IPS-NIHi11 (cell line): ENCODE results near the gene POLDIP2.

Experiments used
- DNase-seq: peaks from one replicate; pipeline ENCODE4 v3.0.0; 2012; ENCODE audit warnings: mixed read lengths, low spot score

The POLDIP2 gene

DNA sequence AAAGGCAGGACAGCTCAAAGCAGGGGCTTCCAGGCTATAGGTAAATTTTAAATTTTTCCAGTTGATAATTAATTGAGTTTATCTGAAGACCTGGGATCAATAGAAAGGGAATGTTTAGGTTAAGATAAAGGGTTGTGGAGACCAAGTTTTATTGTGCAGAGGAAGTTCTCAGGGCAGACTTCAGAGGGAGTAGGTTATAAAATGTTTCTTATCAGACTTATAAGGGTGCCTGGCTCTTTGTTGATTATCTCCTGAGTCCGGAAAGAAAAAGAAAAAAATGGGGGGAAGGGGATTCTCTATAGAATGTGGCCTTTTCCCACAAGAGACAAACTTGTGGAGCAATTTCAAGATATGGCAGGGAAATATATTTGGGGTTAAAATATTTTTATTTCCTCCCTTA lies 32.8 kb upstream of the POLDIP2 start:
- DNase-seq = no peak

DNA sequence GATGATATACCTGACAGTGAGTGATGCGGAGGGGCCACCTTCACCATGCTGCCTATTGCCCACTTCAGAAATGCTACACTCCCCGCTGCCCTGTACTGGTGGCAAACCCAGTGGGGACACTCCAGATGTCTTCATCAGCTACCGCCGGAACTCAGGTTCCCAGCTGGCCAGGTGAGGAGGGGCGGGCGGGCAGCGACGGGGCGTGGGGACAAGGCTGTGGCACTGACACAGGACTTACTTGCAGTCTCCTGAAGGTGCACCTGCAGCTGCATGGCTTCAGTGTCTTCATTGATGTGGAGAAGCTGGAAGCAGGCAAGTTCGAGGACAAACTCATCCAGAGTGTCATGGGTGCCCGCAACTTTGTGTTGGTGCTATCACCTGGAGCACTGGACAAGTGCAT lies 30.8 kb upstream of the POLDIP2 start:
- DNase-seq = no peak

DNA sequence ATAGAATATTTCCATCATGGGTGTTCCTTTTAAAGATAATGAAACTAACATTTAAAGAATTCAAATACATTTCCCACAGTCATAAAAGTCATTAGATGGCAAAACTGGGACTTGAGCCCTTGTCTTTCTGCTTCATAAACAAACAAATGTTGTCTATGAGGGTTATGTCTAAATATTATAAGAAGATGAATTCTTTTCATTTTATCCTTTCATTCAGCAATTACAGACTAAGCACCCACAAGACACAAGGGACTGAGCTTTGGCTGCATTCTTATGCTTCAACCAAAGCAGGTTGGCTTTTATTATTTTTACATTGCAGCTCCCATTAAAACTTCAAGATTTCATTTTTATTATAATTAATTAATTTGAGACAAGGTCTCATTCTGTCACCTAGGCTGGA lies 29.1 kb upstream of the POLDIP2 start:
- no peak for DNase-seq

DNA sequence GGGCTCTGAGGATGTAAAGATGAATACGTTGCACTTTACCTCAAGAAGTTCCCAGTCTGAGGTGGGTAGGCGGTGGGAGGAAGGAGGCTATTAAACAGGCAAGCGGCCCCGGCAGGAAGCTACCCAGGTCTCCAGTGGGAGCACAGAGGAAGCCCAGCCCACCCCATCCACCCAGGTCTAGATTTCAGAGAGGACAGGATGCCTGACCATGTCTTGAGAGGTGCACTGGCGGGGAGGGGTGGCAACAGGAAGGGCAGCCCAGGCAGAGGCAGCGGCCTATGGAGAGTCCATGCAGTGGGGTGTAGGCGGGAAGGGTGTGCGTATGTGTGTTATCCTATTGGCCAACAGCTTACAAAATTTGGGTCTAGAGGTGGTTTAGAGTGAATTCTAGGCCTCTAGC lies 28.1 kb upstream of the POLDIP2 start:
- DNase-seq = no peak

DNA sequence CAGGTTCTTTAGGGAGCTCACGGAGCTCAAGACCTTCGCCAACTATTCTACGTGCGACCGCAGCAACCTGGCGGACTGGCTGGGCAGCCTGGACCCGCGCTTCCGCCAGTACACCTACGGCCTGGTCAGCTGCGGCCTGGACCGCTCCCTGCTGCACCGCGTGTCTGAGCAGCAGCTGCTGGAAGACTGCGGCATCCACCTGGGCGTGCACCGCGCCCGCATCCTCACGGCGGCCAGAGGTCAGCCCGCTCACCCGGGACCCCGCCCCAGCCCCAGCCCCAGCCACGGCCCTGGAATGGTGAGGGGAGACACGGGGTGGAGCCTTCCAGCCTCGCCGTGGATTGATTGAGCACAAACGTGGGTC lies 27.7 kb upstream of the POLDIP2 start:
- DNase-seq = peak; percentile 48

DNA sequence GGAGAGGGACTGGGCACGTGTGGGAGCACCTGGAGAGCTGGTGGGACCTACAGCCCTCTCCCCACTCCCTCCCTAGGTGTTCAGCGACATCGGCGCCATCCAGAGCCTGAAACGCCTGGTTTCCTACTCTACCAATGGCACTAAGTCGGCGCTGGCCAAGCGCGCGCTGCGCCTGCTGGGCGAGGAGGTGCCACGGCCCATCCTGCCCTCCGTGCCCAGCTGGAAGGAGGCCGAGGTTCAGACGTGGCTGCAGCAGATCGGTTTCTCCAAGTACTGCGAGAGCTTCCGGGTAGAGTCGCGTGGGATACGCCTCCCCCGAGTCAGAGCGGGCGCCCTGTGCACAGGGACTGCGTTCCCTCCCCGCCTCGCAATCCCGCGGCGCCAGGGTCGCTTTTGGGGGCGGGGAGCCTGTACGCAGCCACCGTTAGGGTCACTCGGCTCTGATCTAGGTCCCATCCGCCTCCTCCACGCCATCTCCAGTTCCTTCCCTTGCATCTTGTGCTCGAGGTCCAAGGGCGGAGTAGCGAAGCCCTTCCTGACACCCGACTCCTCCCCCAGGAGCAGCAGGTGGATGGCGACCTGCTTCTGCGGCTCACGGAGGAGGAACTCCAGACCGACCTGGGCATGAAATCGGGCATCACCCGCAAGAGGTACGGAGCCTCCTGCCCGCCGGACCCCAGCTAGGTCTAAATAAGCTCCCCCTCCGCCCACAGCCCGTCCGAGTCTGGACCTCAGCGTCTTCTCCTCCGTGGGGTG lies 27.1 kb upstream of the POLDIP2 start:
- DNase-seq = peak; percentile 65

DNA sequence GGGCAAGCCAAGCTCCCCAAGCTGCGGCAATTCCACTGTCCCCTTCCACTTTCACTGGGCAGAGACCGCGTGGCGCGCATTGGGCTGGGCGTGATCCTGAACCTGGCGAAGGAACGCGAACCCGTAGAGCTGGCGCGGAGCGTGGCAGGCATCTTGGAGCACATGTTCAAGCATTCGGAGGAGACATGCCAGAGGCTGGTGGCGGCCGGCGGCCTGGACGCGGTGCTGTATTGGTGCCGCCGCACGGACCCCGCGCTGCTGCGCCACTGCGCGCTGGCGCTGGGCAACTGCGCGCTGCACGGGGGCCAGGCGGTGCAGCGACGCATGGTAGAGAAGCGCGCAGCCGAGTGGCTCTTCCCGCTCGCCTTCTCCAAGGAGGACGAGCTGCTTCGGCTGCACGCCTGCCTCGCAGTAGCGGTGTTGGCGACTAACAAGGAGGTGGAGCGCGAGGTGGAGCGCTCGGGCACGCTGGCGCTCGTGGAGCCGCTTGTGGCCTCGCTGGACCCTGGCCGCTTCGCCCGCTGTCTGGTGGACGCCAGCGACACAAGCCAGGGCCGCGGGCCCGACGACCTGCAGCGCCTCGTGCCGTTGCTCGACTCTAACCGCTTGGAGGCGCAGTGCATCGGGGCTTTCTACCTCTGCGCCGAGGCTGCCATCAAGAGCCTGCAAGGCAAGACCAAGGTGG lies 24.0 kb upstream of the POLDIP2 start:
- peak; percentile 74 for DNase-seq

DNA sequence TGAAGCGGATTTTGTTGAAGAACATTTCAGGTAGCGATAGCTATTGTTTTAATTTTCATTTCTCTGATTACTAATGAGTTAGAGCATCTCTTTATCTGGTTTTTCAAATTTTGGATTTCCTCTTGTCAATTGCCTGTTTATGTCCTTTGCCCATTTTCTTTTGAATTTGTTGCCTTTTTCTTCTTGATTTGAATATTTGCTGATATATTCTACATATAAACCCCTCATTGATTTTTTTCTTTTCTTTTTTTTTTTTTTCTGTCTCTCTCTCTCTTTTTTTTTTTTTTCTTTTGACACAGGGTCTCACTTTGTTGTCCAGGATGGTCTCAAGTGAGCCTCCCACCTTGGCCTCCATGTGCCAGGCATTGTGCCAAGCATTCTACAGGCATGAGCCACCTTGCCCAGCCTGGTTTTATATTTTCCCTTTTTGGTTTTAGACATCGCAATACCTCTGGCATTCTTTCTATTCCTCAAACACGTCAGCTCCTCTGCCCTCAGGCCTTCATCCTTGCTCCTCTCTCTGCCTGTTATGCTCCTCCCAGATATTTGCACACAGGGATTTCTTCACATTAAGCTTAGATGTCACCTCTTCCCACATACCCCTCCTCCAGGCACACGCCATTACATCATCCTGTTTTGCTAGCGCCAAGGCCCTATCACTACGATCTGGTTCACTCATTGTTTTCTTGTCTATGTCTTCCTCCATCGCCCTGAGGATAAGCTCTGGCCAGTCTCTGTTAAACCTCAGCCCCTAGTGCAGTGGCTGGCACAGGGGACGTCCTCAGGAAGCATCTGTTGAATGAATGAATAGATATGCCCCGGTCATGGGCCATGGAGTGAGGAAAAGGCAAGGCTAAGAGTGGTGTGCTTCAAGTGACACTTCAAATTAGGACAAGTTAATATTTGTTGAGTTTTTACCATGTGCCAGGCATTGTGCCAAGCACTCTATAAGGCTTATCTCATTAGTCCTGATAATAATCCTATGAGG lies 22.8 kb upstream of the POLDIP2 start:
- no peak for DNase-seq

DNA sequence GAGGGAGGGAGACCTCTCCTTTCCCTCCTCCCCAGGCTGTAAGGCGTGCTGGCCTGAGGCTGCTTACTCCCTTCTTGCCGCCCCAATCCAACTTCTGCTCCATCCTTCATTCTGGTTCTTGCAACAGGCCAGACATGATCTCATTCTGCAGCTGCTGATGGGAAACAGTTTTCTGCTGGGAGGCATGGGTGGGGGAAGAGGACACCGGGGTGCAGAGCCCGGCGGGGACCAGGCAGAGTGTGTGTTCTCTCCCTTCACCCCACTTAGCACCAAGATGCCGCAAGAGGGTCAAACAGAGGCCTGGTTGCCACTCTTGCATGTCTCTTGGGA lies 15.6 kb upstream of the POLDIP2 start:
- no peak for DNase-seq

DNA sequence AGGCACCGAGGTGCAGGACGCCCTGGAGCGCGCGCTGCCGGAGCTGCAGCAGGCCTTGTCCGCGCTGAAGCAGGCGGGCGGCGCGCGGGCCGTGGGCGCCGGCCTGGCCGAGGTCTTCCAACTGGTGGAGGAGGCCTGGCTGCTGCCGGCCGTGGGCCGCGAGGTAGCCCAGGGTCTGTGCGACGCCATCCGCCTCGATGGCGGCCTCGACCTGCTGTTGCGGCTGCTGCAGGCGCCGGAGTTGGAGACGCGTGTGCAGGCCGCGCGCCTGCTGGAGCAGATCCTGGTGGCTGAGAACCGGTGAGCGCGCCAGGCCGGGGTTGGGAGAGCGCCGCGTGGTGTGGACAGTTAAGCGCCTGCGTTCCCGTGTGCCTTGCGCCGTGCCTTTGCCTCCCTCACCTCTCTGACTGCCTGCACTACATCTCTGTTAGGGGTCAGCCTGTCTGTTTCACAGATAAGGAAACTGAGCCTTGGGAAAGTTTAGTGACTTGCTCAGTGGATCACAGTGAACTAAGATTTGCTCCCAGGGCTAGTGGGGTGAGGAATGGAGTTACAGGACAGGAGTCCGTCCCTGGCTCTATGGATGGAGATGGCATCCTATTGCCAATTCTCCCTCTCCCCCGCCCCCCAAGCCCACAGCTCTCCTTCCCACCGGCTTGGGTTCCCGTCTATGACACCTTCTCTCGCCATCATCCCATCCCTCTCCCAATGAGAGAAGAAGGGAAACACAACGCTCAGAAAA lies 15.0 kb upstream of the POLDIP2 start:
- DNase-seq = peak; percentile 48

DNA sequence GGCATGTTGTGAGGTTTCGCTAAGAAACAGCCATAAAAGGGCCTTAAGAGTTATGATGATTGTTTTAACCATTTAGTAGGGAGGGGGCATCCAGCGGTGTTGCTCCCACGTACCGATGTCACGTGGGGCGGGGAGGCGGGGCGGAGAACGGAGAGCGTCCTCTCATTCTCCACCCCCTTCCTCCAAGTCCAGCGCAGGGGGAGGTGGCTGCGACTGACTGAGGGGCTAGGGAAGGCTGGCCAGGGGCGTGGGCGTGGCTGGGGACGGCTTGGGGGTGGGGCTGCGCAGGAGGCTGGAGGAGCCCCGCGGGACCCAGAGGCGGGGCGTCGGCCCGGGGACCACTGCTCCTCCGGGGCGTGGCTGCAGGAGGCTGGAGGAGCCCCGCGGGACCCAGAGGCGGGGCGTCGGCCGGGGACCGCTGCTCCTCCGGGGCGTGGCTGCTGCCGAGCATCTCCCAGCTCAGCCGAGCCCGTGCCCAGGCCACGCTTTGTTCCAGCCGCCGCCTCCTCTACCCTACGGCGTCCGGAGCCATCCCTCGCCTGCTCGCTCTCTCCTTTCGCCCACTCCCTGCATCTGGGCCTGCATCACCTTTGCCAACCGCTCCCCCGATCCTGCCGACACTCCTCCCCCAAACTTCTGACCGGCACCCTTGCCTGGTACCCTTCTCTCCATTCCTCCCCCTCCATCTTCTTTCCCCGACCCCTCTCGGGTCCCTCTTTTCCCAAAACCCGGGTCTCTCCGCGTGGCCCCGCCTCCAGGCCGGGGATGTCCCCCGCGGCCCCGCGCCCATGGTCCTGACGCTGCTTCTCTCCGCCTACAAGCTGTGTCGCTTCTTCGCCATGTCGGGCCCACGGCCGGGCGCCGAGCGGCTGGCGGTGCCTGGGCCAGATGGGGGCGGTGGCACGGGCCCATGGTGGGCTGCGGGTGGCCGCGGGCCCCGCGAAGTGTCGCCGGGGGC lies 14.2 kb upstream of the POLDIP2 start, which contains the start of gene SARM1:
Gene SARM1, plus strand, starts transcription at position 450 of the 958 bp plus-strand sequence. Its CDS starts 339 bp downstream, at position 789.
- DNase-seq = peak; percentile 95

DNA sequence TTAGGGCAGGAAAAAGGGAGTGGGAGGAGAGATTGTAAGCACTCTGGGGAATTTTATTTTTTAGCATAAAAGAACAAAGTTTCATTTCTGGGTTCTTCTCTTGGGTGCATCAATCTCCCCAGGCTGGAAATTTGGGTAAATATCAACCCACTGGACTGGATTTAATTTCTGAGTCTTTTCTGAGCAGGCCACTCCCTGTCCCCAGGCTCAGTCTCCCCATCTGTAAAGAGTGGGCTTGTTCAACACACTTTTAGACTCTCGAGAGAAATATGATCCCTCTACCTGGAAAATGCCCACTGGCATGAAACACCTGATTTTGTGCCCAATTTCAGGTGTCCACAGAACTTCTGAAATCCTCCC lies 13.4 kb upstream of the POLDIP2 start:
- no peak for DNase-seq

DNA sequence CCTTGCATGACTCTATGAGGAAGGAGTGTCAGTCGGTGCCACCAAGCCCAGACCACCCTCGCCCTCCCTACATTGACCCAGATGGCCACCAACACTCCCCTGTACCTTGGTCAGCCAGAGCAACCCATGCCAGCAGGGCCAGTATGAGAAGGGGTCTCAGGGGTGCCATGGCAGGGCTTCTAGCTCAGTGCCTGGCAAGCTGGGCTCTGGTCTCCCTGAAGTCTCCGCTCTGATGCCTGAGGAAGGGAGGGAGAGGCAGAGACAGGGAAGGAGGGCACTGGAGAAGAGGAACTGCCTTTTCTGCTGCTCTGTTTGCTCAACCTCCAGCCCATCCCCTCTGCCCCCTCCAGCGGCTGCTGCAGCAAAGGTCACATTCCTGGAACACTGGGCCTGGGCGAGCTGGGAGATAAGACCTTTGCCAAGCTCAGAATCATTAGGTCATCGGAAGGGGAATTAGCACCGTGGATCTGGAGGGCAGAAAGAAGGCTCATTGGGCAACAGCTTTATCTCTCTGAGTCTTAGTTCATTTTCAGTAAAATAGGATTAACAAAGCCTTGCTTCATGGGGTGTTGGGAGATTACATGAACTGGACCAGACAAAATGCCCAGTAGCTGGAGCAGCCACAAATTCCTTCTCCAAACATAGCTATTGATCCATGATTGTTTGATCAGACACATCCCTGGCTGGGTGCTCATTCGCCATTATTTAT lies 12.9 kb upstream of the POLDIP2 start, which contains the start of gene VTN:
Gene VTN, minus strand, starts transcription at position 273 of the 709 bp plus-strand sequence. Its CDS starts 104 bp downstream, at position 169.
- peak; percentile 64 for DNase-seq

DNA sequence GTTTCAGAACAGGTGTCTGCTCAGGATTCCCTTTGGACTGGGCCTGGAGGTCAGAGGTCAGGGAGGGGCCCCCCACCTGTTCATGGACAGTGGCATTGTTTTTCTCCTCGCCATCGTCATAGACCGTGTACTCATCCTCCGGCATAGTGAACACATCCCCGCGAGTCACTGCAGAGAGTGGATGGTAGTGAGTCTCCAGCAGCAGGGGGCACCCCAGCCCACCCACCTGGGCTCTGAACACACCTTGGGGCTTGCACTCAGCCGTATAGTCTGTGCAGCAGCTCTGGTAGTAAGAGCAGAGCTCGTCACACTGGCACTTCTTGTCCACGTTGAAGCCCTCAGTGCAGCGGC lies 12.3 kb upstream of the POLDIP2 start:
- DNase-seq = no peak

DNA sequence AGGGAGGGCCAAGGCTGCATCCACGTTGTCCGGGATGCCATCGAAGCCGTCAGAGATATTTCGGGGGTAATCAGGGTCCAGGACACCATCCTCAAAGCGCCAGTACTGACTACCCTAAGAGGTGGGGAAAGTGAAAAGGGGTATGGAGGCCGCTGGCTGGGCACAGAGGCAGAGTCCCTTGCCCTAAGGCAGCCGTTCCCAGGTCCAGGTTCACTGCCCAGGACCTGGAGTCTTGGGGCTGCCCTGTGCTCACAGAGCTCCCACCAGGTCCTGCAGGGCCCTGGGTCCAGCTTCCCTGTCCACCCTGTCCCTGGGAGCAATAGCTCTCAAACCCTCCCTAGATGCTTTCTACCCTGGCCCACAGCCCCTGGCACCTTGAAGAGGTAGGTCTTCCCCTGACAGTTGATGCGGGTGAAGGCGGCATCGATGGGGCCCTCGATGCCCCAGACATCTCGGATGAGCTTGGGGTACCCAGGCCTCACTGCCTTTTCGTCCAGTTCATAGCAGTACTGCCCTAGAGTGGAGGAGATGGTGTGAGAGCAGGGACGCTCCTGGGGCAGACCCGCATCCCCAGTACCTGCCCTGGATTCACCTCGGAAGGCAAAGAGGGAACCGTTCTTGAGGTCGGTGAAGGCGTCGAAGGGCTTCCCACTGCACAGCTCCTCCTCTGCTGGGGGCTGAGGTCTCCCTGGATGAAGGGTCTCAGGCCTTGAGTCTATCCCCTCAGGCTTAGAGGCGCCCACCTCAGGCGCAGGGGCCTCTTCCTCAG lies 11.8 kb upstream of the POLDIP2 start:
- DNase-seq = no peak

DNA sequence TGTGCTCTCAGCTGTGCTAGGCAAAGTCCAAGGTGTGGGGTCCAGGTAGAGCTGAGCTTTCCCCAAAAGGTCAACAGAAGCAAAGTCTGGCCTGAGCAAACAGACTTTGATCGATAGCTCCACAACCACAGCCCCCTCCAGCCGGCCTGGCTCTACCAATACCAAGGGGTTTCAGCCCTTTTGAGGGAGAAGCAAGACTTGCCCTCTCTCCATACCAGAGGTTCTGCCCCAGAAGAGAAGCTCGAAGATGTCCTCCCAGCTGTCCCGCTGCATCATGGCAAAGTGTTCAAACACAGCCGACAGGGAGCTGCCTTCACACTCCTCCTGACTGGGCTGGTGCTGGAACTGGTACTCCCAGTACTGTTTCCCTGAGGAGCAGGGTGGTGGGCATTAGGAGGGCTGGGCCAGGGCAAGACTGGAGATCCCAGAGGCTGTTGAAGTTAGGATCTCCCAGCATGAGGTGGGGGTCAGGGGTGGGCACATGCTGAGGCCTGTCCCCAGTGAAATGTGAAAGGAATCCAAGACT lies 11.0 kb upstream of the POLDIP2 start:
- DNase-seq = no peak

DNA sequence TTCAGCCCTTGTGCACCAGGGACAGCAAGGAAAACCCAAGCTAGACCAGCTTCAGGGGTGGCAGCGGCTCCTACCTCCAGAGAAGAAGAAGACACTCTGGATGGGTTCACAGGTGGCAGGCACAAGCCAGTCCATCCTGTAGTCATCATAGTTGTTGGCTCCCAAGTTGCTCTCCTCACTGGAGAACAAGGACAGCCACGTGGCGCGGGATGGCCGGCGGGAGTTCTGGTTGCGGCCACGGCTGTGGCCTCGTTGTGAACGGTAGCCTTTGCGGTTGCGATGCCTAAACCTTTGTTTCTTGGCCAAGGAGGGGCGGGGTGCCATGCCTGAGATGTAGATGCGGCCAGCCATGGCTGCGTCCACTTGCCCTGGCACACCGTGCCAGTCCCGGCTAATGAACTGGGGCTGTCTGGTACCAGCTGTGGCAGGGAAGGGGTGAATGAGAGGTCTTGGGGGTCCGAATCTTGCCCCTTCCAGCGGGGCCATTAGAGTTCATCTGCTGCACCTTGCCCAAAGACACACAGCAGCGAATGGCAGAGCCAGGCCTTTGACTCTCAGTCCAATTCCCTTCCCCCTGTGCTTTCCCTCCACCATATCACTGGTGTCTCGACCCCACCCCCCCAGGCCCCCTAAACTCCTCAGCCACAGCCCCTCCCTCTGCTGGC lies 10.4 kb upstream of the POLDIP2 start:
- no peak for DNase-seq

DNA sequence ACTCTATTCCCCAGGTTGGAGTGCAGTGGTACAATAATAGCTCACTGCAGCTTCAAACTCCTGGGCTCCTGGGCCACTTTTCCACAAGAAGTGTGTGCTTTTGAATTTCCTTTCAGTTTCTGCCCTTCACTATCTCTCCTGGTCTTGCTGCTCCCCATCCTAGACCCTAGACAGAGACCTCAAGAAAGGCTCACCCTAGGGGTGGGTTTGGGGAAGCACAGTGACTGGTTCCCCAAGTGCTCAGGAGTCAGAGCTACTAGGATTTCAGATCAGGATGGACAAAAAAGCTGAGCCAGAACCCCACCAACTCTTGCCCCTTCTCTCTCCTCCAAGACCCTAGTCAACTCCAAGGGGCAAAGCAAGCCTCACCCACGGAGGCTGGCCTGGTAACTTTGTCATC lies 9.3 kb upstream of the POLDIP2 start:
- no peak for DNase-seq

DNA sequence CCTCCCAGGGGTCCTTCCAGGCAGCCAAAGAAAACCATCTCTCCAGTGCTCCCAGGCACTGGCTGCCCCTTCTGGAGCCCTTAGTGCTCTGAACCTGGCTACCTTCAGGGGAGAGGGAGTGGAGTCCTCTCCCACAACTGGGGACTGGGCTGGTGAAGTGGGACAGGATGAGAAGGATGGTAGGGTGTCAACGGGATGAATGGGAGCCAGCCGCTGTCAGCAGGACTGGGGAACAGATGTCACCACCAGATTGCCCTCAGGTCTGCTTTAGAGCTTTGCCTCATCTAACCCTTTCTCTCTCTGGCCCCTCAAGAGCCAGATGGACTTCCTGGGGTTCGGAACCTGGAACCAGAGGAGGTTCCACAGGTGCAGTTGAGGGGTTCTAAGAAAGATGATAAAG lies 8.2 kb upstream of the POLDIP2 start:
- no peak for DNase-seq
